ENCODE results near the gene SRC. TPM values are rescaled to one million over a fixed set of nuclear protein-coding genes. Genes with fewer than 3 reads are reported as not detected.

SRC gene
- total RNA-seq, 1 experiment from 2014 or later: 23.3 TPM

GRCh38 chr20:37397954-37398749 lies 52.2 kb downstream of the SRC start:
- BruUV-seq (replicated peaks): no TSS peak
- intact Hi-C loops (cut with micrococcal nuclease; ENCODE audit: unreplicated experiment): no loop called here
- peaks cover 30% of the 10 kb centered on the region for H3K4me1 ChIP-seq (ENCODE audit: insufficient read depth, low read length, poor library complexity, severe bottlenecking)
- ChIA-PET CTCF (no interaction called here), POLR2A (ENCODE audit: low non-redundant PET) (no interaction called here)
- no peaks in the 10 kb centered on the region for H3K9me3 ChIP-seq (ENCODE audit: low read depth, low read length, poor library complexity, severe bottlenecking)
- no peak overlapping the region for H3K27ac ChIP-seq (ENCODE audit: low read depth, low read length, poor library complexity, severe bottlenecking)
- no peaks in the 10 kb centered on the region for H3K36me3 ChIP-seq (ENCODE audit: insufficient read depth, low read length, poor library complexity, severe bottlenecking)
- H3K4me3 ChIP-seq (ENCODE audit: low read depth, low read length, poor library complexity, severe bottlenecking): no peak overlapping the region
- TF ChIP-seq EZH2 (IDR thresholded peaks at IDR 0.05; ENCODE audit: borderline replicate concordance, low read depth, low read length, poor library complexity, severe bottlenecking): no peak
- H3K27me3 ChIP-seq (replicated peaks; ENCODE audit: insufficient read depth, low read depth, low read length, poor library complexity): no peaks in the 10 kb centered on the region
- DNase-seq (ENCODE audit: low spot score): no peak

- POLR2A ChIA-PET (ENCODE audit: low non-redundant PET): no interaction called here
- no TSS peak for BruUV-seq (replicated peaks)
- intact Hi-C loops (cut with micrococcal nuclease; ENCODE audit: unreplicated experiment): no loop called here
Observed at GRCh38 chr20:37398750-37399621, 53.0 kb downstream of the SRC start.

GRCh38 chr20:37401282-37401929 lies 55.5 kb downstream of the SRC start:
- ChIA-PET CTCF (no interaction called here), POLR2A (ENCODE audit: low non-redundant PET) (interaction anchor here (0.7 kb wide), 1 partner anchor 9 kb away, joined by 3 read pairs; no protein-coding TSS in a partner anchor)
- TF ChIP-seq EZH2 (IDR thresholded peaks at IDR 0.05; ENCODE audit: borderline replicate concordance, low read depth, low read length, poor library complexity, severe bottlenecking) (no peak), CTCF (conservative IDR thresholded peaks at IDR 0.05; ENCODE audit: low read depth, low read length) (no peak)
- no peaks in the 10 kb centered on the region for H3K9me3 ChIP-seq (ENCODE audit: low read depth, low read length, poor library complexity, severe bottlenecking)
- peaks cover 3% of the 10 kb centered on the region for H3K4me1 ChIP-seq (ENCODE audit: insufficient read depth, low read length, poor library complexity, severe bottlenecking)
- no peak overlapping the region for H3K4me3 ChIP-seq (ENCODE audit: low read depth, low read length, poor library complexity, severe bottlenecking)
- intact Hi-C loops (cut with micrococcal nuclease; ENCODE audit: unreplicated experiment): no loop called here
- no peaks in the 10 kb centered on the region for H3K36me3 ChIP-seq (ENCODE audit: insufficient read depth, low read length, poor library complexity, severe bottlenecking)
- DNase-seq (ENCODE audit: low spot score): no peak
- H3K27me3 ChIP-seq (replicated peaks; ENCODE audit: insufficient read depth, low read depth, low read length, poor library complexity): no peaks in the 10 kb centered on the region
- BruUV-seq (replicated peaks): no TSS peak
- no peak overlapping the region for H3K27ac ChIP-seq (ENCODE audit: low read depth, low read length, poor library complexity, severe bottlenecking)

More at GRCh38 chr20:37398750-37399621, 53.0 kb downstream of the SRC start:
- no peak for TF ChIP-seq CTCF (conservative IDR thresholded peaks at IDR 0.05; ENCODE audit: low read depth, low read length)
- TF ChIP-seq EZH2 (IDR thresholded peaks at IDR 0.05; ENCODE audit: borderline replicate concordance, low read depth, low read length, poor library complexity, severe bottlenecking): no peak
- Histone ChIP-seq H3K27ac (ENCODE audit: low read depth, low read length, poor library complexity, severe bottlenecking) (no peak overlapping the region), H3K36me3 (ENCODE audit: insufficient read depth, low read length, poor library complexity, severe bottlenecking) (no peaks in the 10 kb centered on the region), H3K4me1 (ENCODE audit: insufficient read depth, low read length, poor library complexity, severe bottlenecking) (peaks cover 27% of the 10 kb centered on the region), H3K9me3 (ENCODE audit: low read depth, low read length, poor library complexity, severe bottlenecking) (no peaks in the 10 kb centered on the region), H3K27me3 (replicated peaks; ENCODE audit: insufficient read depth, low read depth, low read length, poor library complexity) (no peaks in the 10 kb centered on the region), H3K4me3 (ENCODE audit: low read depth, low read length, poor library complexity, severe bottlenecking) (no peak overlapping the region)
- CTCF ChIA-PET: no interaction called here
- DNase-seq (ENCODE audit: low spot score): no peak

All from A673 (cell line).